ENCODE data around the gene DHX32.
A peak's percentile ranks its signal among the peaks of the same experiment; 100 is the strongest.
"Not testable (repeated sequence)": the region's sequence is repeated elsewhere in the genome, so short reads cannot be mapped to it uniquely, and the experiment has no call there.

Gene DHX32

DNA sequence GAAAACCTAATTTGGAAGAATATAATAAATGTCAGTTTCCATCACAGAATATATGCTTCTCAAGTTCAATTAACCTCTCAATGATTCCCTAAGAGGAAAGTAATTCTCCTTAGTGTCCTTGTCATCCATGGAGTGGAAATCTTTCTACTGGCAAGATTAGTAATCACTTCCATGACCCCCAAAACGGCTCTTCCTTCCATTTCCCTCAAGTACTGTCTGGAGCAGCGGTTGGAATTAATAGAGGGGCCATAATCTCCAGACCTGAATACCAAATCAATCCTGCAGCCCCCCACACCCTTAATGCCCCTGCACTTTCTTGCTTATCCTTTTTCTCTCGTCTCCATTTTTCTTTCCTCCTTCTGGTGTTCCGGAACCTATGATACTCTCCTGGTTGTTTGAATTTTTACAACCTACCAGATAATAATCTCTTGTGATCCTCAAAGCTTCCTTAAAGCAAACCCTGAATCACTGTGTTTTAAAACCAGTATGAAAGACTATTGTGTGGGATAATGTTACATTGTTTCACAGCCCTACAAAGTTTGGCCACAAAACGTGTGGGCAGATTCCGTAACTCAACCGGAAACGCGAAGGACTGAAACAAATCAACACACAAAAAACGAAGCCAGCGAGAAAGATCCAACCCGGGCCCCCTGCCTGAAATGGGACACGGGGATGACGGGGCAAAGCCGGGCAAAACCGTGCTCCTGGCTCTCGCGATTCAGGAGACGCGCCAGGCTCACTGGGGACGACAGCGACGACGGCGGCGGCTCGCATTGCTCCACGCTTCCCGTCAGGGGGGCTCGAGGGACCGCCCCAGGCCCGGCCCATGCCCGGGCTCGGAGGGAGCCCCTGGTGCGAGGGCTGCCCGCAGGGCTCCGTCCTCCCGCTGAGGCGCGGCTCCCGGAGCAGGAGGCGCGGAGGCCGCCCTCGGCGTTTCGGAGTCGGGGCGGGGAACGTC is 14.3 kb upstream of the DHX32 start:
- not testable (repeated sequence) for DNase-seq

DNA sequence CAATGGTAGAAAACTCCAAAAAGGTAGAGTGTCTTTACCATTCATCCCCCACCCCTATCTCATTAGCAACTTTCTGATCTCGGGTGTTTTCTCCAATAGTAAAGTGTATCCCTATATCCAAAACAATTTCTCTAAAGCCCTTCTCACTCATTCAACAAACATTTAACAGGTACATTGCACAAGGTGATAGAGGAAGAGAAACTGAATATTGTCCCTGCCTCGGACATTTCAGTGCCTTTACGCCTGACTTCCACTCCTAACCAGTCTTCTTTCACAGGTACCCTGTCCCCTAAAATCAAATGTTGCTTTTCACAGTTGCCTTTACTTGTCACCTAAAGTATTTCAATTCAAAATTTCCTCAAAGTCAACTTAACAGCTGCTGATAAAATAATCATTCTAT is 13.1 kb upstream of the DHX32 start:
- not testable (repeated sequence) for DNase-seq

DNA sequence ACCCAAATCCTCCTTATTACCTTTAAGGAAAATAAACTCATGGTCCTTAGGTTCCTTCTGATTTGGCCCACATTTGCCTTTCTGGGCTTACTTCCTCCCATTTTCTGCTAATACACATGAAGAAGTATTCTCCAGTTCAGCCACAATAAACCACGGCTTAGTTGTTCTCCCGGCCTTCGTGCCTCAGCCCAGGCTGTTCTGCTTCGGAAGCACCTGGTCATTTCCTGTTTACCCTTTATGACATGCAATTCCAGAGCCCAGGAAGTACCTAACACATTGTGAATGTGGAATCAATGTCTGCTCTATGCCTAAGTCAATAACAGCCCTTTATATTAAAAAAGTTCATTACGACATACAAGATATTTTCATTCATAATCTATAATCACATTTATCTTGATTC is 11.3 kb upstream of the DHX32 start:
- DNase-seq, result not testable (repeated sequence)

DNA sequence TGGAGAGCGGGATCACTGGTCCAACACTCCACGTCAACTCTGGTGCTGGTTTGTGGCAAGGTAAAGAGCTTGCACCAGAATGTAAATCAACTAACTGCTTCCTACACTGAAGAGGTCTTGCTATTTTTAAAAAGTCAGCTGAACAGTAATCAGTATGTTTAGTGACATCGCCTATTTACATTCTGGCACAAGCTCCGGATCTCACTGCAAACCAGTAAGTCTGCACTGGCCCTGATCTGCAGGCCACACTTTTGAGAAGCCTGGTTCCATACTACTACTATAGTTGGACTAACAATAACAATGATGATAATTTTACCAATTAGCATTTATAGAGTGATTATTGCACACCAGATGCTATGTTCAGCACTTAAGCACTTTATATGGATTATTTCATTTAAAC is 8.3 kb upstream of the DHX32 start:
- DNase-seq, result not testable (repeated sequence)

DNA sequence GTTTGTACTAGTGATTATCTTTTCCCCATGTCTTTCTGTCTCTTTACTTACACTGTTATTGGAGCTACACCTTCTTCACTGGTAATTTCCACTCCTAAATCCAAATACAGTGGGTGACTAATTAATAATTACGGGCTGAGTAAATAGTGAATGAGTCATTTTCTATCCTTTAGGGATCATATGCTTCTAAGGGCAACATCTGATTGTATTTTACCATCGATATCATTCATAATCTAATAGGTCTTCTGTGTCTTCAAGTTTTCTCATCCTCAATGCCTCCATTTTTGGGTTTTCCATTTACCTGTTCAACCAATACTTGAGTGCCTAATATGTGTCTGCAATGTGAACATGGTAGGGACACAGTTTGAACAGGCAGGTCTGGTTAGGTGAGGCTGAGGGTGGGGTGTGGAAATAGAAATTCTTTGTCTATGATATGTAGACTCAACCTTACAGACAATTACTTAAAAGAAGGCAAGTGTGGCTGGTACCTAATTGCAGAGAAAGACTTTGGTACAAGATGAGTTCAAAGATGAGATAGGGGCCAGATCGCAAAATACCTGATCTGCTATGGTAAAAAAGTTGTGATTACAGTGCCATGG is 5.9 kb upstream of the DHX32 start:
- no peak for DNase-seq

DNA sequence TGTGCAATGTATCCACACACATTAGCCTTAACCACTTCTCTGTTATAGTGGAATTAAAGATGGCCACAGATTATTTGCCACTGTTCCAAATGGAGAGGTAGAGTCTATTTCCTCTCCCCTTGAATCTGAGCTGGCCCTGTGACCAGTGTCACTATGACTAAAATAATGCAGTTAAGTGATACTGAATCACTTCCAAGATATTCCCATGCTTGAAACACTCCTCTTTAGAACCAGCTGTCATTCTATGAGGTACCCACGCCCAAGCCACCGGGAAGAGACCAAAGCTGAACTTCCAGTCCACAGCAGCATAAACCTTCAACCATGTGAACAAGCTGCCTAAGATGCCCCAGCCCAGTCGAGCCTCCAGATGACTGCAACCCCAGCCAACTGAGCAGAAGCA is 2.1 kb upstream of the DHX32 start:
- no peak for DNase-seq

DNA sequence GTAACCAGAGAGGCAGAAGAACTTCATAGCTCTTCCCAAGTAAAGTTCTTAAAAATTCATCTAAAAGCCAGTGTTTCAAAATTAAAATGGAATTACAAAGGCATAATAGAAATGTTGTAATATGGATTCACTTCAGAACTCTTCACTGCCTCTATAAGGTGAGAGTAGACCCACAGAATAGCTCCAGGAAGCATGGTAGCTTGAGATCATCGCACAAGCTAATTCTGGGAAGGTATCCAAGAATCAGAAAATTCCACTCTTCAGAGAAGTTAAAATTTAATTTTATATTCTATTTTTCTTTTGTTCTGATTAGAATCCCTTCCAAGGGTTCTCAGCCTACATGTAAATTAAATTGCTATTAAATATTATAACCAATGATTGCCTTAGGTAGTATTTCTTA is 1.5 kb upstream of the DHX32 start:
- no peak for DNase-seq

DNA sequence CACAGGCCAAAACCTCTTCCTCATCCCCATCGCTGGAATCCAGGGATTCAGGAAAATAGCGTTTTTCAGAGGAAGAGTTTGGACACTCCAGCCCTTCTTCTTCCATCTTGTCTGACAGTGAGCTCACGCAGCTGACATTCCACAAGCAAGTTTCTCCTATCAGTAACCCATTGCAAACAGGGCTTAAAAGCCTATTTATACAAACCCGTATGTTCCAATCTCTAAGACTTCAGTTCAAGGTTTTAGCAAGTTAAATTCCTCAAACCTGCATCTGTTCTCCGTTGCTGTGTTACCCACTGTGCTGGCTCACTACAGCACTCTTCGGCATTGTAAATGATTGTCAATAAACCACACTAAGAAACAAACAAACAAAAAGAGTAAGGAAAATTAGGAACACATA is 373 bp downstream of the DHX32 start:
- no peak for DNase-seq

DNA sequence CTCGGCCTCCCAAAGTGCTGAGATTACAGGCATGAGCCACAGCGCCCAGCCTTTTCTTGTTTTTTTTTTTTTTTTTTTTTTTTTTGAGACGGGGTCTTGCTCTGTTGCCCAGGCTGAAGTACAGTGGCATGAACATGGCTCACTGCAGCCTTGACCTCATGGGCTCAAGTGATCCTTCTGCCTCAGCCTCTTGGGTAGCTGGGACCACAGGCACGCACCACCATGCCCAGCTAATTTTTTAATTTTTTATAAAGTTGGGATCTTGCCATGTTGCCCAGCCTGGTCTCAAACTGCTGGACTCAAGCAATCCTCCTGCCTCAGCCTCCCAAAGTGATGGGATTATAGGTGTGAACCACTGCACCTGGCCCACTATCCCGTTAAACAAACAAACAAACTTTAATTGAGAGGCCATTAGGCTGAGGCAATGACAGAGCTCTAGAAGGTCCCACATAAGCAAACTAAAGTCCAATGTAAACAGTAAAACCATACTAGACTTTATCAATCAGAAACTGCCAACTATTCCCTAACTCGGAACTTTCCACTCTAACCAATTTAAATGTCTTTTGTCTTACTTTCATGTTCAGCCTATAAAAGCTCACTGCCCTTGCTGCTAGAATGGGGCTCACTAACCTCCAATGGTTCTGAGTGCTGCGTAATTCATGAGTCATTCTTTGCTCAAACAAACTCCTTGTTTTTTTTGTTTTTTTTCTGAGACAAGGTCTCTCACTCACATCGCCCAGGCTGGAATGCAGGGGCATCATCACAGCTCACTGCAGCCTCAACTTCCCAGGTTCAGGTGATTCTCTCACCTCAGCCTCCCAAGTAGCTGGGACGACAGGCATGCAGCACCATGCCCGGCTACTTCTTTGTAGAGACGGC is 1.9 kb downstream of the DHX32 start:
- no peak for DNase-seq

DNA sequence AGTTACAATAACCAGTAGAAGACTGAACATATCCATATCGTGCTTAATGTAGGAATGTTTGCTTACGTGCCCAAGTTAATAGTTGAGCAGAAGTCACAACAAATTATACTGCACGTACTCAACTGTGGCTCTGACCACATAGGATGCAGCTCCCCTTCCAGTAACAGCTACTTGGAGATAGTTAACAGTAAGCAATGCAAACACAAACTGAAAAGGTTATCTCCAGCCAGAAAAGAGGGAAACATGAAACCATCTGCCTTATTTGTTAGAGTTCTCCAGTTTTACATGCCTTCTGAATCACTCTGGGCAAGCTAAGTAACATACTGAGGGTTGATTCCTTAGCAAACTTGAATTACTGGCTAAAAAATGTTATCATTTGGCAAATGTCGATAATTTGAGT is 9.8 kb downstream of the DHX32 start:
- DNase-seq, result no peak

DNA sequence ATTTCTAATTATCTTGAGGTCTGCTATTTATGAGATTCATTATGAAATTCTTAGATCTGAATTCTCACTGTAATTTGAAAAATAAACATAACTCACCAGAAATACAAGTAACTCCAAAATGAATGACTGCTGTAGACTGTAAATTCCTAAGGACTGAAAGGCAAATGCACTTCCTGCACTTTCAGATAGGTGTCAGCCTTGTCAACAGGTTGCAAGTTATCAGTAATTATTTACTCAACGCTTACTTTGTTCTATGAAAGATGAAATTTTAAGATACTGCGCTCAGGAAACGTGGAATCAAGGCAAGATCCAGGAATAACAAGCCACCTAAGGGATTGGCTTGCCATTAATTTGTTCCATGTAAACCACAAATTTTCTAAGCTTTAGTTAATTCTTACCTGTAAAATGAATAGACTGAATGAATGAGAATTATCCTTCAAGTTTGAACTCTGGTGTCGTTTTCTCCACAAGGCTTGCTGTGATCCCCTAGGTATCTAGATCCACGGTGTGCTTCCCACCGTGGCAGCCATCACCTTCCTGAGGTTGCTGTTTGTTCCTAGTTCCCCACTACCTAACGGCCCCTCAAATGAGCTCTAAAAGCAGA is 12.6 kb downstream of the DHX32 start:
- DNase-seq, result no peak

DNA sequence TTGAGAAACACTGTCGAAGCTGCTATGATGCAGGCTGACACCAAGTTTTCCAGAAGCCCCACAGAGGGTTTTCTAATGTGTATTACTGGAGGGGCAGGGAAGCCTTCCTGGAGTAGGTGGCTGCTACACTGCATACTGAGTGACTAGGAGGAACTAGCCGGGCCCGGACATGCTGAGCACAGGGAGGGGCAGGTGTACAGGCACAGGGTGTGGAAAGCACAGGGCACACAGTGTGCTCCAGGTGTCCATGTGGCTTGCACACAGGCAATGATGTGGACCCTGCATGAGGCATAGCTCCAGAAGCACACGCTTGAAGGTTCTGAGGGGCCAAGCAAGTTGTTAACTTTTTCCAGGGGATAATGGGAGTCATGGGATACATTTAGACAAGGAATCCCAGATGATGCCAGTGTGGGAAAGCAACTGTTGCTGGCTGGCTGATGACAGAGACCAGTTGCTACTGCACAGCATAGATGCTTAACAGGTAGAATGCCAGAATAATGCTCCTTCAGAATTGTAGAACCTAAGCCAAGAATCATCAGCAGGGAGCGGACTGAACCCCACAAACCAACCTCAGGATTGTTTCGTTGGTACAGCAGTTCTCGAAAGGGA is 14.6 kb downstream of the DHX32 start:
- no peak for DNase-seq

DNA sequence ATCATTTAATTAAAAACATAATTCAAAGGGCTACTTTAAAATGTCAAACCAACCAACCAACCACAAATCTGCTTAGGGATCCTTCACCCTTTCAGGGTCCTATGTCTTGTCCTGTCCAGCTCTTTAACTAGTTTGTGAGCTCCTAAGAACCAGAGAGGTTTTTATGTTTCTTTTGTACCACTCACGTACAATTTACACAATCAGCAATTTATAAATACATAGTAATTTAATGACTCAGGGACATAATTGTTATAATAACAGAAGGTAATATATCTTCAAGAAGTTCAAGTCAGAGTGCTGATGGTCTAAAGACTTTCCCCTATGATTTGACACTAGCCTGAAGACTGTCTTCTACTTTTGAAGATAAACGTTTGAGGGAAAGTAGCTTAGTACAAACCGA is 16.0 kb downstream of the DHX32 start:
- no peak for DNase-seq

DNA sequence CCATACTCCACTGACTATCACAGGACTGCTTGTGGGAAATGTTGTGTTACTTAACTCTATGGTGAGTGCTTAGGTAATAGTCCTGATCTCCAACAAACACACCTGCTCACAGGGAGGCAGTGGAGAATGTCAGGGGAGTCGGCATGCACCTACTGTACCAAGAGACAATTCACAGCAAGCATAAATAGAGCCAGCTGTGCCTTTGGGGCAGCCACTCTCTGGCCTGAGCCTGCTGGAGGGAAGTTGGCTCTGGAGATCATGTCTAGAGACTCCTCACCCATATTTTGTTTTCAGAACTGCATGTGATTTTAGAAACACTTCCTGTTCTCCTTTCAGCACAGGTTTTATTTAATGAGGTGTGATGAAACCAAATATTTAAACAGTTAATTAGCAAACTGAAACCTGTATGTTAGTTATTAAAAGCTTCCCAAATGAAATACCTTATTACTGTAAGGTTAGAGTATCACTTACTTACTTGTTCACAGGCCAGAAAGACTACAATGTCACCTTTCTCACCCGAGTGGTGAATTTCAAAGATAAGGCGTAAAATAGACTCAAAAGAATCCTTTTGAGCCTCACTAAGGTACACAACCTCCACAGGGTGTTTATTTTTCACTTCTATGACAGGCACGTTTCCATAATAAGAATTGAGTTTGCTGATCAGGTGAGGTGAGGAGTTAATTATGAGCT is 21.8 kb downstream of the DHX32 start:
- DNase-seq, result peak; percentile 21

DNA sequence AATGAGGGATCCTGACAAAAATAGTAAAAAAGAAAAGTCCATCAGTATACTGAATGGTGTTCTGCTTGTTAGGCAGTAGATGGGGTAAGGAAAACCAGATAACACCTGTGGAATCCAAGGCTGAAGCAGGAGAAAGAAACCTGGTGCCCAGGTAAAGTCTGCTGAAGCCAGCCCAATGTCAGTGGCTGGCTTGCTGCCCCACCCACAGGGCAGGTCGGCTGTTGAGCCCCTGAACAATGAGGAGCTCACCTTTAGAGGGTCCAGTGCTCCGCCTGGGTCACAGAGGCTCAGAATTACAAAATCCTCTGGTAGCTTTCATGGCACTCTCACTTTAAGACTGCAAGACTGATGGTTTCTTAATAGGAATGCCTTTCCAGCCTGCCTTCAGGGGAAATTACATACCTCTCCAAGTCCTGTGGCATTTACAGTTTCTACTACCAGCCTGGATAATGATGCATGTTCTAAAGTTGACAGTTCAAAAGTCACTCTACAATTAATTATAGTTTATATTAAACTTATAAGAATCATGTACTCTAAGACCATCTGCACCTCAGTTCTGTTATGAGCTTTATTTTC is 23.8 kb downstream of the DHX32 start:
- DNase-seq, result no peak

DNA sequence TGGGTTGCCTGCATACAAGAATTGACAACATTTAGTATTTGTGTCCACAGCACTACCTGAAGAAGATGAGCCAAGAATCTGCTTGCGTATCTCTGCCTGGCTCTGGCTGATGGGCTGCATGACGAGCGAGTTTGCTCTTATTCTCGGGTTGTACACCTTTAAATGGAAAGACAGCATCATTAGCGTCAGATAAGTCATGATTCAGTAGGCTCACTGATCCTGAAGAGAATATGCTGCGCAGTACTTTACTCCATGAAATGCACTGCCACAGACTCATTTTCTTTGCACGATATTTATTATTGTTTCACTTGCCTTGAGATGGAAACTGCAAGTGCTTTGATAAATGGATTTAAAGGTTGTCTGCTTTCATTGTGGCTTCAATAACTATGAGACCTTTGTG is 28.6 kb downstream of the DHX32 start:
- DNase-seq, result no peak

DNA sequence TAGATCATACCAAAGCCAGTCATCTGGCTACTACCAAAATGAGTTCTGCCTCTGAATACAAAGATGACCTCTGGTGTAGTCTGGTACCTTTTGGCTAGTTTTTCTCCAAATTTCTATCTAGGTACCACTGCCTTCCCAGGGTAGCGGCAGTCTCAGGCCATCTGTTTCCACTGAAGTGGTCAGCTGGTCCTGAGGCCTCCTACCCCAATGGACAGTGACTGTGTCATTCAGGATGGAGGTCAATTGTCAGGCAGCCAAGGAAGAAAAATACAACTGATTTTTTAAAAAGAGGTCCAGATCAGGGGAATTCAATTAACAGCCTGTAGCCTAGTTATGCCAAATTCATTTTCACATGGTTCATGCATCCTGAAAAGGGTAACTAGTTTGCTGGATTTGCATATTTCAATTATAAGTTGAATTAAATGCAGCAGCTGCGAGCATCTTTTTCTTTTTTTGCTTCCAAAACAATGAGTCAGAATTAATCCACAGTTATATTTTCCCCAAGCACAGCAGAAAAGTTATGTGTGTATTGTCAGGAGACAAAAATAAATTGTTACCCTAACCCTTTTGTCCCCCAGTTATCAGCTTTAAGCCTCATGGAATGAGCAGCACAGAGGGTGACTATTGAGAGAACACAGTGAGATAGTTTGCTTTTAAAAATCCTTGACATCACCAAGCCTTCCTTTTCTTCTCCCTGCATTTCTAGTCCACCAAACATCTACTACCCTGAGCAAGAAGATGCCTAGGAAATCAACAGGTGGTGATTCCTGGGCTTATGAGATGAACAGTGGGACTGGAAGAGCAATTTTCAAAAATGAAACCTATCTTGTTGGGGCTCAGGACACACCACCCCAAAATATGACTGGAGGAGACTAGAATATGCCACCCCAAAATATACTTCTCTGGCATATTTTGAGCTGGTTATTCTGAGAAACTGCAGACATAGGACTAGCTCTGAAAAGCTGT is 30.0 kb downstream of the DHX32 start:
- DNase-seq, result no peak

DNA sequence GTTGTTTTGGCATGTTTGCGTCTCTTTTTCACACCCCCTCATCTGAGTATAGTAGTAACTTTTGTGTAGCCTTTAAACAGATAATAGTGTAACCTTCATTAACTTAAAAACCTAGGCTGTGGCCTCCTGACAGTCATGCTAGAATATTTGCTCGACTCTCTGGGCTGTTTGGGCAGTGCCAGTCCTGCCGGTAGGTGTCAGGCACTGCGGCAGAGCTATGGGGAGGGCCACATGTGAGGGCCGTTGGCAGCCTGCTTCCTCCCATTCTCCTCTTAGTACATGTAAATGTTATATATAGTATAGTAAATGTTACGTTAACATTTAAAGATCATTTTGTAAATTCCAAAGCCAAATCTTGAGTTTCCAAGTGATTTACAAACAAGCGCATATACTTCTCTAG is 31.6 kb downstream of the DHX32 start:
- DNase-seq, result no peak

DNA sequence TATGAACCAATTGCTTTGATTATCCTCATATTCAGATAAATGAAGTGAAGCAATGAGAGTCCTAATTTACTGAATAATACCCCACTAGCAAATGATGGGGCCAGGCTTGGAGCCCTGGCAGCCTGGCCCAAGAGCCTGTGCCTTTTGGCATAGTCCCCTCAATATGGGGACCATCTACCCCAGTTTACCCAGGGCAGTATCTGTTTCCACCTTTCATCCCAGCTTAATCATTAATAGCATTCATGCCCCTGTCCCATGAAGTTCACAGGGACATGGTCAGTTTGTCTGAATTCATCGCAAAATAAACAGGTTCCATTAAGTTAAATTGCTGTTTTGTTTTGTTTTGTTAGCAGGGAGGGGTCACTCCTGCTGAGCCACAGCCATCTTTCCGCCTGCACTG is 32.2 kb downstream of the DHX32 start:
- no peak for DNase-seq

DNA sequence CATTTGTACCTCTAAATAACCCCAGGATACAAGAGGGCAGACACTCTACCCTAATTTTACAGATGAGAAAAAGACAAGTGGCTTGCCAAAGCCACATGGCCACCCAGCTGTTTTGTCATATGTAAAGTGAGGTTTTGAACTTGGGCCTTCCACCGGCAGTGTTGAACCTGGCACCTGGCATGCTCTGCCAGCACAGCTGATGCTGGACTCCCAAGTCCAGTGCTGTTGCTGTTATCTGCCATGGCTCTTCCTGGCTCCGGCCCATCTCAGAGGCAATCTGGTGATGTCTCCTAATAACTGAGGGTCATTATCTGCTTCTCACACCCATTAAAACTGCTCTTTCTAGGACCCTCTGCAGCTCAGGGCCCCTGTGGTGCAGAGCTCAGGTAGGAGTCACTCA is 32.7 kb downstream of the DHX32 start:
- DNase-seq, result no peak

Data from NCI-H774 (cell line).